Thyroid gland (tissue), 4 donors: ENCODE data around the gene TALDO1.

Source experiments
- CTCF ChIP-seq, 6 experiments: fragments of 200-600 bp in 3 of 6; fragments of 450-650 bp in 3 of 6; sonication (generic) in 3 of 6; IDR thresholded peaks; one replicate each; pipeline ENCODE4 v1.5.1; 2016 to 2019; ENCODE audit warnings: antibody characterized with exemption in 6 of 6, mild to moderate bottlenecking in 2 of 6, inconsistent platforms in 1 of 6, moderate library complexity in 1 of 6
- POLR2A ChIP-seq, 2 donors: fragments of 450-650 bp; IDR thresholded peaks; one replicate each; pipeline ENCODE4 v1.6.1; 2017; ENCODE audit warnings: antibody characterized with exemption in 2 of 2, mild to moderate bottlenecking in 2 of 2, moderate library complexity in 1 of 2

- TF ChIP-seq POLR2A (IDR thresholded peaks at IDR 0.05) (no peak), CTCF (IDR thresholded peaks at IDR 0.05) (no peak)
These were observed 22.8 kb downstream of the TALDO1 start for GRCh38 chr11:769887-770641.
